ENCODE results near the gene TBX2.

The TBX2 gene

DNA sequence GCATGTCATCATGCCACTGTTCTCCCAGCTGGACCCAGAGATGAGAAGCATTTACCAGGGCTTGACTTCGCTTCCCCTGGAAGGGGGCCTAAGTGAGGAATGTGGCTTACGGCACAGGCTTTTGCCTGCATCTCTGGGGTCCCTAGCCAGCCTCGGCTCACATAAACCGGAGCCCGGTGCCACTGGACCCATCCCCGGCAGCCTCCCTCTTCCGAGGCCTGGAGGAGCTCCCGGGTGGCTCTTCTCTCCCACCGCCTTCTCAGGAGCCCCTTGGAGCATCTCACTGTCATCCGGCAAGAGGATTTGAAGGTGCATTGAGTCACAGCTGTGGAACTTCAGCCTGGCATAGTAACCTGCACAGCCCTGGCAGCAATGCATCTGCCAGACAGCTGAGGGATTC, 29.9 kb upstream of the TBX2 start:
- no peak for DNase-seq

GRCh38 chr17:61371179-61371578, 28.5 kb upstream of the TBX2 start:
- no peak for DNase-seq

GRCh38 chr17:61371606-61372005, 28.0 kb upstream of the TBX2 start:
- DNase-seq, result no peak

GRCh38 chr17:61372436-61372835, 27.2 kb upstream of the TBX2 start:
- no peak for DNase-seq

DNA sequence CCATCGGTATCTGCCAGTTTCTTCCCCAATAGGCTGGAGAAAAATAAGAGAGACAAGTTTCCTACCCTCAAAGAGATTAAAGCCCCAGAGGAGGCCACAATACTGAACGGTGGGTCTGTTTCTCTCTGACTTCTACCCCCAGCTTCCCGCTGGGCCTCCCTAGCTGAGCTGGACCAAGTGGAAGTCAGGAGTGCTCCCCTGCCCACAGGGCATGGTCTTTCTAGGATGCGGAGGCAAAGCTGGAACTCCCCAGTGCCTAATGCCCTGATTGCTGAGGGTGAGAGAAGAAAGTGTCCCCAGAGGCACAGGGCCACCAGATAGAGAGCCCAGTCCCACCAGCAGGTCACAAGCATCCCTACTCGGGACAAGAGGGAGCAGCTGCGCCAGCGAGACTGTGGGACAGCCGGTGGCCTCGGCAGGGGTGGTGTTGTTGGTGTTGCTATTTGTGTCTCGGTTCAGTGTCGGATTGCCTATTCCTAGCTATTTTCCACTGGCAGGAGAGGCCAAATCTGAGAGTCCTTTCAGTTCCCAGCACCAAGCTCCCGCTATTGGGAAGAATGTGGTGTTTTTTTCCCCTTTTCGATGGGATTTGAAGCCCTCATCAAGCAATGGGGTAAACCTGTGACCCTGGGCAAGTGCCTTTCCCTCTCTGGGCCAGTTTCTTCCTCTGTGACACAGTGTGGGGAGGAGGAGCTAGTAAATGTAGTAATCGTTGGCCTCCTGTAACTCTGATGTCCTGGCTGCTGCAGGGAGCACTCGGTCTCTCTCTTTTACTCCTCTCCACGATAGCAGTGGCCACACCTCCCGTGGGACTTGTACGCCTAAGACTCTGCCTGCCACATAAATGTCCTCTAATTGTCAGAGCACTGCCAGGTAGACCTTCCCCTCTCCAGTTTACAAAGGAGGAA, 22.5 kb upstream of the TBX2 start:
- no peak for DNase-seq

GRCh38 chr17:61378658-61379456, 20.8 kb upstream of the TBX2 start:
- no peak for DNase-seq

DNA sequence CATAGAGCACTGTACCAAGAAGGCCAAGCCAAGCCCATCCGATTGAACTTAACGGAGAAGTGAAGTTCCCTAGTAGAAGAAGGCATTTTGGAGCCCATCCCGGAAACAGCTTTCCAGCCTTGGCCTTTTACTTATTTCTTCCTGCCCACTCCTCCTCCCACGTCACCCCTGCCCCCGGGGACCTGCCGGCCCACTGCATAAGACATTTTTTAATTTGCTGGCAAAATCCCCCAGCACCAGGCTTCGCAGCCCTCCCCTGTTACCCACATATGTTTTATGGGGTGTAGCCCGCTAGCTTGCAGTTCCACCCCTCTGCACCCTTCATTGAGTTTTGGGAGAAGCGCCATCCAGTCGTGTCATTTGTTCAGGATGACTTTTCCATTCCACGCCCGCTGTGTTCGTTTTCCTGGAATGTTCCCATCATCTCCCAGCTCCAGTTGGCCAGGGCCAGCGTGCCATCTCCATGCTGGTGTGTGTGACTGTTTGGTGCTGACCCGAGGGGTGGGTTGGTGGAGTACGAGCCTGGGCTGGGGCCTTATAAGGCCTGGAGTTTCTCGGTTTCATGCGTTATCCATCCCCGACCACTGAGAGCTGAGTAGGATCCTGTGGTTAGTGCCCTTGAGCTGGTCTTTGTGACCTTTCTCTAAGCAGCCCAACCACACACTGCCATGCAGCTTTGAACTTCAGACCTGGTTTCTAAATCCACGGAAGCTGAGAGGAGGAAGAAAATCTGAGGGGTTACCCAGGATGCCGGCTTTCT, 20.0 kb upstream of the TBX2 start:
- DNase-seq, result no peak

DNA sequence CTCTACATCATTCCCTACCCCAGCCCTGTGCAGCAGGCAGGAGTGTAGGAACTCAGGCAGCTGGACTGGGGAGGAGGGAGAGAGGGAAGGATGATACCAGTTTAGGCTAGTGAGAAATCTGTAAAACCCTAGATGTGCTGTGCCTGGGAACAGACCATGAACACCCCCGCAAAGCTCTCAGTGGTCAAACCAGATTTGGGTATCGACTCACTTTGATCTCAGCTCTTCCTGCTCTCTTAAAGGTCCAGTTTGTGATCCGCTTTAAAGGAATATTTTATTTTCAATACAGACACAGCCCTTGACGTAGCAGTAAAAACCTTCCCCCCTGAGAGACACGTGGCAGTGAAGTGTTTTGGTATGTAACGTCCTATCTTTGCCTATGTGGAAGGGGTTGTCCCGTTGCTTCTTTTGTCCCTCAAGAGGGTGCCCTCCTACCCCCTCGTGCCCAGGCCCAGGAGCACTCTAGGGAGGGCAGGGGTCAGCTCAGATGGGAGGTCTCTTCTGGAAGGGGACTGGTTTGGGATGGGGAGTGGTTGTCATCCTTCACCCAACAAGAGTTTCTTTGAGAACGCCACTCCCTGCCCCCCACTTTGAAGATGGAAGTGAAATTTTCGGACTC, 19.3 kb upstream of the TBX2 start:
- DNase-seq, result no peak

- no peak for DNase-seq
These were observed 18.7 kb upstream of the TBX2 start for GRCh38 chr17:61380836-61381525.

DNA sequence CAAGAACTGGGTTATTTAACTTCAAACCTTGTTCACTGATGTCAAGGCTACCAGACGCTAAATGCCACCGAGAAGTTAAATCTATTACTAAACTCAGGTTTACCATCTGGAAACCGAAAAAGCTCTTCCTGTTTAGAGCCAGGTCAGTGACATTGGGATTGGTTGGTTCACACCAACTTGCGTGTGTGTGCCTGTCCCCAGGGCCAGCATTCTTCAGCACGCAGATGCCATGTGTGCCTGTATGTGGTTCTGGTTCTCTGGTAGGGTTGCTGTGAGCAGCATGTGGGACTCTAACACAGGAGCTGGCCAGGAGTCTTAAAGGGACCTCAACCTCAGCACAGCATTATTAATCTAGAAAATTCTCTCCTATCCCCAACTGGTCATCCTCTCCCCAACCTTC, 18.1 kb upstream of the TBX2 start:
- no peak for DNase-seq

GRCh38 chr17:61382796-61383688, 16.6 kb upstream of the TBX2 start:
- DNase-seq, result no peak

DNA sequence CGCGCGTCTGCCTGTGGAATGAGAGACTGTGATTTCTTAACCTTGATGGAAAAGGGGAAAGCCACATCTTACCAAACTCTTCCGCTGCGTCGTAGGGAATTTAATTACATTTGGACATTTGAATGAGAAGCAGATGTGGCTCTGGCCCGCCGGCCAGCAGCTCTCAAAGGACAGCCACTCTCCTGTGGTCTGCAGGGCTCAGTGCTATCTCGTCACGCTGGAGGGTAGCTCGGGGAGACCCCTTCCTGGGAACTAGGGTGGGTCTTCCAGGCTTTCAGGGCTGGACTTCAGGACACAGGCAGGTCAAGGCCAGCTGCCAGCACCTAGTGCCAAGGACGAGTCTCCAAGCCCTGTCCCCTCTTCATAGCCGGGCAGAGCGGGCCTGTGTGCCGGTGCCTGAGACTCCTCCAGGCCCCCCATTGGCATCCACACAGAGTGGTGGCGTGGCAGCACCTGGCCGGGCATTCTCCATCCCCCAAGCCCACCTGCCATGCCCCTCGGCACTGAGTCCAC, 15.9 kb upstream of the TBX2 start:
- DNase-seq, result no peak

GRCh38 chr17:61384354-61384691, 15.3 kb upstream of the TBX2 start:
- DNase-seq, result no peak

DNA sequence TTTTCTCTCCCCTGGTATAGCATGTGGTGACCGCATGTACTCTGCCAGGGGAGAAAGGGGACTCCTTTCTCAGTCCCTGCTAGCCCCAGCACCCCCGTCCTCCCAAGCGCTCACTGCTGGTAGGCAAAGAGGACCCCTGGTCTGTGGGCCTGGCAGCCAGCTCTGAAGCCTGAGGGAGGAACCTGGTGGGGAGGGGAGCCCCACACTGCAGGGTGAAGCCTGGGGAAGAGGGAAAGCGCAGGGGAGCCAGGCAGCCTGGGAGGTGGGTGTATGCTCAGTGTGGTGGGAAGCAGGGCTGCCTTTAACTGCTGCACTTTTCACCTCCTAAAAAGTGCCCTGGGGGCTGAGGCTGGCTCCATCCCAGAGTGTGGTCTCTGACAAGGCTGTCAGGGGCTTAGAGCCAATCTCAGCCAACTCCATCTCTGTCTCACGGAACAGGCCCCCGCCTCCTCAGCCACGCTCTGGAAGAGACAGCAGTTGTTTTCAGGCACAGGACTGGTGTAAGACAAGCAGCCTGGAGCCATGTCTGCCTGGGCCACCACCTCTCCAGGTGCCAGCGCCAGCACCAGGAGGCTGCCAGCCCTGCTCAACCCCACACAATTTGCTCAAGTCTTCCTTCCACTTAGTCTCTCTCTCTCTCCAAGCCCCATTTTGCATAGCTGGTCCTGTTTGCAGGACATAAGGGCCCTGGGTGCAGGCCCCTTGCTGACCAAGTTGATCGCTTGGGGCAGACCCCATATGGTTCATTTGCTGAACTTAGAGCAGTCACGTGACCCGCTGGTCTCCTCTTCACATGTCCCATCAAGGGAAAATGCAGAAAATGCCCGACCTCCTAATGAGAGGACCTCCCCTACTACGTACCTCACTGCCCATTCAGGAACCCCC, 14.7 kb upstream of the TBX2 start:
- DNase-seq, result no peak

GRCh38 chr17:61385577-61386236, 13.9 kb upstream of the TBX2 start:
- DNase-seq, result no peak

DNA sequence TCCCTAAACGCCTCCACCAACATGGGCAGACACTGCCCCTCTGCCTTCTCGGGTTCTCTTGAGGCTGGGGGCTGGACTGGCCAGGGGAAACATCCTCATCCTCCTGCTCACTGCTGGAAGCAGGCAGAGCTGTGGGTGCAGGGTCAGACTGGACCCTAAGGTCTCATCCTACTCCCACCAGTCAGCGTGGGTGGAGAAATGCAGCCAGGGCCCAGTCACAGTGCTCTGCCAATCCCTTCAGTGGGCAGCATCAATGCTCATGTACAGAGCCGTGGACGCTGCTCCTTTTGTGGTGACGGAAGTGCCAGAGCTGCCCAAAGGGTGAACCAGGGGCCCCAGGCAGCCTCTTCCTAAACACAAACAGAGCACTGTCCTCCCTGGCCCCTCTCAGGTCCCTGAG, 13.4 kb upstream of the TBX2 start:
- DNase-seq, result no peak

- DNase-seq, result no peak
These were observed 12.6 kb upstream of the TBX2 start for GRCh38 chr17:61387011-61387410.

DNA sequence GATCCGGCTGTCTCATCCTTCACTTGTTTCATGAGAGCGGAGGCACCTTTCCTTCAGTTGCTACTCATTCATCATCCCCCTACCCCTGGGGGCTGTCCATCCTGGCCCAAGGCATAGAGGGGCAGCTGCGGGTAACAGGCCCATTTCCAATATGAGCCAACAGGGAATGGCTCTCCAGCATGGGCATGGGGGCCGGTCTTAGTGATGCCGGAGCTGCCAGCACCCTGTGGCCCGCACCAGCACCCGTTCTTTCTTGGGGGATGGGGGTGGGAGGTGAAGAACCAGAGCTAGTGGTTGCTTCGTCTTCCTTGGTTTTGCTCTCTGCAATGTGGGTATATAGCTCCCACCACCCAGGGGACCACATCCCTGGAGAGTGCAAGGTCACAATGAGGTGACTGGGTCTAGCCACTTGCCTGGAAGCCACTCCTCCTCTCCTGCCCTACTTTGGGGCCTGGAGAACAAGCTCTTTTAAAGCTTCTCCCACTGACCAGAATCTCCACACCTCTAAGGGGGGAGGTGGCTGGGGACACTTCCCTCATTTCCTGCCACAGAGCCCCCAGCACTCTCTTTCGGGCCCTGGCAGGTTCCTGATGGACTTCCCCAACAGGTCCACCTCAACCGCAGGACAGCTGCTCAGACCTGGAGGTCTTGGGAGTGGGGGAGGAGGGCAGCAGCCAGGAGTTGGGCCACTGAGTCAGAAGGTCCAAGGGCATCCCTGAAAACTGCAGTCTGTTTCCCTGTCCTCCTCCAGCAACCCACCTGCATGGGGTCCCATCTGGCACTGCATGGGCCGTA, 11.9 kb upstream of the TBX2 start:
- DNase-seq, result no peak
